Hepatocyte (in vitro differentiated cells): ENCODE measurements around the gene RETNLB. TPM values are rescaled to one million over a fixed set of nuclear protein-coding genes. Genes with fewer than 3 reads are reported as not detected.

Experiments used
- DNase-seq: peaks from one replicate; pipeline ENCODE4 v3.0.0-alpha.2; 2016; ENCODE audit warnings: low spot score
- H2AFZ ChIP-seq: fragments of 200-600 bp; sonication (generic); 2 replicates; pipeline ENCODE4 v1.6.0; 2016; ENCODE audit warnings: antibody characterized with exemption, mild to moderate bottlenecking
- H3K27ac ChIP-seq: fragments of 200-600 bp; sonication (generic); 2 replicates; pipeline ENCODE4 v1.5.1; 2016; ENCODE audit warnings: mild to moderate bottlenecking
- H3K27me3 ChIP-seq: fragments of 200-600 bp; sonication (generic); 2 replicates; pipeline ENCODE4 v1.6.1; 2016
- H3K36me3 ChIP-seq: fragments of 200-600 bp; sonication (generic); replicated peaks from 2 replicates; pipeline ENCODE4 v1.5.1; 2016; ENCODE audit warnings: low read depth; ENCODE audit not compliant: insufficient read depth
- H3K4me1 ChIP-seq: fragments of 200-600 bp; sonication (generic); 2 replicates; pipeline ENCODE4 v1.5.1; 2016; ENCODE audit warnings: mild to moderate bottlenecking, moderate library complexity; ENCODE audit not compliant: insufficient read depth
- H3K4me2 ChIP-seq: fragments of 200-600 bp; sonication (generic); 2 replicates; pipeline ENCODE4 v1.6.0; 2016
- H3K4me3 ChIP-seq: fragments of 200-600 bp; sonication (generic); 2 replicates; pipeline ENCODE4 v1.5.1; 2016; ENCODE audit warnings: mild to moderate bottlenecking
- H3K79me2 ChIP-seq: fragments of 200-600 bp; sonication (generic); 2 replicates; pipeline ENCODE4 v1.6.0; 2017; ENCODE audit warnings: mild to moderate bottlenecking
- H3K9me2 ChIP-seq: fragments of 200-600 bp; sonication (generic); replicated peaks from 2 replicates; pipeline ENCODE4 v1.6.0; 2017; ENCODE audit warnings: mild to moderate bottlenecking; ENCODE audit not compliant: insufficient read depth
- H3K9me3 ChIP-seq: fragments of 200-600 bp; sonication (generic); 2 replicates; pipeline ENCODE4 v1.5.1; 2016; ENCODE audit warnings: low read depth, mild to moderate bottlenecking
- H4K20me1 ChIP-seq: fragments of 200-600 bp; sonication (generic); 2 replicates; pipeline ENCODE4 v1.6.0; 2016; ENCODE audit warnings: mild to moderate bottlenecking; ENCODE audit not compliant: insufficient read depth, poor library complexity, severe bottlenecking
- CTCF ChIP-seq: fragments of 200-600 bp; sonication (generic); IDR thresholded peaks from 2 replicates; pipeline ENCODE4 v1.5.1; 2016; ENCODE audit warnings: antibody characterized with exemption, mild to moderate bottlenecking; ENCODE audit not compliant: poor library complexity
- EZH2 ChIP-seq: fragments of 200-600 bp; sonication (generic); IDR thresholded peaks from 2 replicates; pipeline ENCODE4 v1.6.1; 2016; ENCODE audit warnings: antibody characterized with exemption, mild to moderate bottlenecking, borderline replicate concordance
- EZH2phosphoT487 ChIP-seq: fragments of 200-600 bp; sonication (generic); IDR thresholded peaks from one replicate; pipeline ENCODE4 v1.6.1; 2018; ENCODE audit warnings: antibody characterized with exemption, mild to moderate bottlenecking, low read depth, moderate library complexity; ENCODE audit not compliant: unreplicated experiment, severe bottlenecking
- WGBS: methylation state at CpG from one replicate; pipeline ENCODE4 v1.1.6; 2016; ENCODE audit warnings: low lambda C conversion rate; ENCODE audit errors: missing lambda C conversion rate; 5-methylcytosine and 5-hydroxymethylcytosine counted together
- polyA plus RNA-seq: library from polyadenylated mRNA; unstranded; fragments of >200 nt; fragmentation: Nextera tagmentation; extraction: Ambion mirVana; gene quantifications from 2 replicates; pipeline ENCODE4 v1.2.1, GENCODE V29; 2016
- small RNA-seq: library from RNA; depleted of rRNA; stranded (forward); fragments of <200 nt; gene quantifications from one replicate; pipeline ENCODE3, GENCODE V24; 2014
- total RNA-seq: library from RNA; depleted of rRNA; stranded (reverse); fragments of >200 nt; gene quantifications from 2 replicates; pipeline ENCODE4 v1.2.3, GENCODE V29; 2014

Gene RETNLB
- total and polyA plus RNA-seq, 2 experiments from 2014 or later, result not detected

GRCh38 chr3:108718454-108718853 lies 38.8 kb downstream of the RETNLB start:
- H3K27me3 ChIP-seq, result no peaks in the 10 kb centered on the region
- no peak for DNase-seq
- no peak overlapping the region for H2AFZ ChIP-seq
- H3K4me2 ChIP-seq, result no peak overlapping the region
- no peaks in the 10 kb centered on the region for H3K4me1 ChIP-seq
- 64% methylated on average over 2 of the region's 2 CpGs for WGBS
- H3K79me2 ChIP-seq, result no peaks in the 10 kb centered on the region
- H3K36me3 ChIP-seq, result no peaks in the 10 kb centered on the region
- H4K20me1 ChIP-seq, result no peaks in the 10 kb centered on the region
- no peaks in the 10 kb centered on the region for H3K9me2 ChIP-seq
- TF ChIP-seq CTCF (no peak), EZH2 (no peak), EZH2phosphoT487 (no peak)
- H3K4me3 ChIP-seq, result no peak overlapping the region
- no peak overlapping the region for H3K27ac ChIP-seq
- no peaks in the 10 kb centered on the region for H3K9me3 ChIP-seq

GRCh38 chr3:108713816-108714215 lies 43.4 kb downstream of the RETNLB start:
- H3K9me3 ChIP-seq, result no peaks in the 10 kb centered on the region
- no peaks in the 10 kb centered on the region for H3K79me2 ChIP-seq
- H3K4me2 ChIP-seq, result no peak overlapping the region
- H3K27me3 ChIP-seq, result no peaks in the 10 kb centered on the region
- H3K36me3 ChIP-seq, result no peaks in the 10 kb centered on the region
- TF ChIP-seq EZH2, result no peak
- TF ChIP-seq CTCF, result no peak
- TF ChIP-seq EZH2phosphoT487, result no peak
- WGBS, result 88% methylated on average over 3 of the region's 3 CpGs
- H3K27ac ChIP-seq, result no peak overlapping the region
- H4K20me1 ChIP-seq, result no peaks in the 10 kb centered on the region
- no peak overlapping the region for H3K4me3 ChIP-seq
- no peaks in the 10 kb centered on the region for H3K4me1 ChIP-seq
- H2AFZ ChIP-seq, result no peak overlapping the region
- DNase-seq, result no peak
- H3K9me2 ChIP-seq, result no peaks in the 10 kb centered on the region

- Histone ChIP-seq H3K4me2 (no peak overlapping the region), H3K27me3 (no peaks in the 10 kb centered on the region), H3K9me3 (no peaks in the 10 kb centered on the region), H3K4me1 (no peaks in the 10 kb centered on the region), H3K27ac (no peak overlapping the region), H3K9me2 (no peaks in the 10 kb centered on the region), H3K36me3 (no peaks in the 10 kb centered on the region), H3K4me3 (no peak overlapping the region), H3K79me2 (no peaks in the 10 kb centered on the region), H4K20me1 (no peaks in the 10 kb centered on the region), H2AFZ (no peak overlapping the region)
- TF ChIP-seq EZH2 (no peak), CTCF (no peak), EZH2phosphoT487 (no peak)
- DNase-seq, result no peak
- WGBS, result 93% methylated on average over 5 of the region's 5 CpGs
Observed at GRCh38 chr3:108713009-108713516, 44.1 kb downstream of the RETNLB start.

Small RNA genes within 50 kb of the gene (small RNA-seq; reads per million reads assigned to genes)
- gene AC092185.1, result not detected

Other genes with a start within 250 kb of the RETNLB start
- 1.5 and 1.6 TPM in 2 replicates for gene MYH15, start 246.8 kb downstream of the RETNLB start, total RNA-seq
- 1.5 and 2.4 TPM in 2 replicates for gene MYH15, start 246.8 kb downstream of the RETNLB start, polyA plus RNA-seq
- gene CIP2A, start 168.0 kb downstream of the RETNLB start, total RNA-seq, result 5.7 and 9.8 TPM in 2 replicates
- gene CIP2A, start 168.0 kb downstream of the RETNLB start, polyA plus RNA-seq, result 3.7 and 4.5 TPM in 2 replicates
- 16.3 and 18.5 TPM in 2 replicates for gene DZIP3, start 167.7 kb downstream of the RETNLB start, total RNA-seq
- 6.0 and 10.8 TPM in 2 replicates for gene DZIP3, start 167.7 kb downstream of the RETNLB start, polyA plus RNA-seq
- gene TRAT1, start 65.4 kb upstream of the RETNLB start, total RNA-seq, result not detected in 2 replicates
- gene TRAT1, start 65.4 kb upstream of the RETNLB start, polyA plus RNA-seq, result not detected in 2 replicates
- gene GUCA1C, start 196.5 kb upstream of the RETNLB start, total RNA-seq, result 0.28 TPM in 1 of 2 replicates, not detected in the other
- gene GUCA1C, start 196.5 kb upstream of the RETNLB start, polyA plus RNA-seq, result not detected in 2 replicates